HG03135 (cell line): ENCODE results near the gene SZT2.

Experiments
- ATAC-seq: cut with Tn5 transposase; IDR thresholded peaks from one replicate; pipeline ENCODE4 v1.9.1; 2021; ENCODE audit warnings: mild to moderate bottlenecking, moderate library complexity; ENCODE audit not compliant: unreplicated experiment

The SZT2 gene

GRCh38 chr1:43421976-43422750, 32.5 kb downstream of the SZT2 start:
- ATAC-seq: no peak

GRCh38 chr1:43422995-43423671, 33.4 kb downstream of the SZT2 start:
- no peak for ATAC-seq

- no peak for ATAC-seq
Observed at GRCh38 chr1:43423672-43424550, 34.2 kb downstream of the SZT2 start.

- no peak for ATAC-seq
Observed at GRCh38 chr1:43425045-43425444, 35.3 kb downstream of the SZT2 start.

GRCh38 chr1:43426221-43426620, 36.5 kb downstream of the SZT2 start:
- no peak for ATAC-seq

- no peak for ATAC-seq
Observed at GRCh38 chr1:43427524-43427923, 37.8 kb downstream of the SZT2 start.

GRCh38 chr1:43427941-43428340, 38.2 kb downstream of the SZT2 start:
- no peak for ATAC-seq

- no peak for ATAC-seq
Observed at GRCh38 chr1:43430831-43431230, 41.1 kb downstream of the SZT2 start.

- ATAC-seq: no peak
Observed at GRCh38 chr1:43431676-43432075, 42.0 kb downstream of the SZT2 start.

GRCh38 chr1:43432171-43432860, 42.6 kb downstream of the SZT2 start:
- no peak for ATAC-seq

GRCh38 chr1:43432907-43433306, 43.2 kb downstream of the SZT2 start:
- no peak for ATAC-seq

- no peak for ATAC-seq
Observed at GRCh38 chr1:43434256-43434655, 44.6 kb downstream of the SZT2 start.

- ATAC-seq: no peak
Observed at GRCh38 chr1:43435146-43436145, 45.7 kb downstream of the SZT2 start.

- ATAC-seq: no peak
Observed at GRCh38 chr1:43436371-43436770, 46.7 kb downstream of the SZT2 start.

GRCh38 chr1:43437031-43437973, 47.6 kb downstream of the SZT2 start:
- ATAC-seq: no peak

GRCh38 chr1:43438006-43438405, 48.3 kb downstream of the SZT2 start:
- no peak for ATAC-seq

GRCh38 chr1:43438576-43438952, 48.9 kb downstream of the SZT2 start:
- no peak for ATAC-seq

GRCh38 chr1:43438953-43439581, 49.4 kb downstream of the SZT2 start:
- no peak for ATAC-seq
